ENCODE results near the gene ASTL.

The ASTL gene

DNA sequence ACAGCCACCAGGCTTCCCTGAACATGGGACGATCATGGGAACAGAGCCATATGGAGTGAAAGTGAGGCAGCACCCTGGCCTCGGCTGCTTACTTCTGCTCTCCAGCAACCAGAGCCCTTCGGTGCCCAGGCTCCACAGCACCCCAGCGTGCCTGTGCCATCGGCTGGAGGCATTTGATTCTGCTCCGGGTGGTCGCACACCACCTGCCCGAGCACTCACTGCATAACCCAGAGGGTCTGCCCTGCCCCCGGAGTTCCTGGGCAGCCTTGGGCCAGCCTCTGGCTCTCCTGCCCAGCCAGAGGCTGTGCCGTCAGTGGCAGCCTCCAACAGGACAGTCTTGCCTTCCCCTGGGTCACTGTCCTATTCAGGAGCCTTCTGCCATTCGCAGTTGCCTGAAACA, 3.9 kb downstream of the ASTL start:
- TF ChIP-seq, protein P1, sequence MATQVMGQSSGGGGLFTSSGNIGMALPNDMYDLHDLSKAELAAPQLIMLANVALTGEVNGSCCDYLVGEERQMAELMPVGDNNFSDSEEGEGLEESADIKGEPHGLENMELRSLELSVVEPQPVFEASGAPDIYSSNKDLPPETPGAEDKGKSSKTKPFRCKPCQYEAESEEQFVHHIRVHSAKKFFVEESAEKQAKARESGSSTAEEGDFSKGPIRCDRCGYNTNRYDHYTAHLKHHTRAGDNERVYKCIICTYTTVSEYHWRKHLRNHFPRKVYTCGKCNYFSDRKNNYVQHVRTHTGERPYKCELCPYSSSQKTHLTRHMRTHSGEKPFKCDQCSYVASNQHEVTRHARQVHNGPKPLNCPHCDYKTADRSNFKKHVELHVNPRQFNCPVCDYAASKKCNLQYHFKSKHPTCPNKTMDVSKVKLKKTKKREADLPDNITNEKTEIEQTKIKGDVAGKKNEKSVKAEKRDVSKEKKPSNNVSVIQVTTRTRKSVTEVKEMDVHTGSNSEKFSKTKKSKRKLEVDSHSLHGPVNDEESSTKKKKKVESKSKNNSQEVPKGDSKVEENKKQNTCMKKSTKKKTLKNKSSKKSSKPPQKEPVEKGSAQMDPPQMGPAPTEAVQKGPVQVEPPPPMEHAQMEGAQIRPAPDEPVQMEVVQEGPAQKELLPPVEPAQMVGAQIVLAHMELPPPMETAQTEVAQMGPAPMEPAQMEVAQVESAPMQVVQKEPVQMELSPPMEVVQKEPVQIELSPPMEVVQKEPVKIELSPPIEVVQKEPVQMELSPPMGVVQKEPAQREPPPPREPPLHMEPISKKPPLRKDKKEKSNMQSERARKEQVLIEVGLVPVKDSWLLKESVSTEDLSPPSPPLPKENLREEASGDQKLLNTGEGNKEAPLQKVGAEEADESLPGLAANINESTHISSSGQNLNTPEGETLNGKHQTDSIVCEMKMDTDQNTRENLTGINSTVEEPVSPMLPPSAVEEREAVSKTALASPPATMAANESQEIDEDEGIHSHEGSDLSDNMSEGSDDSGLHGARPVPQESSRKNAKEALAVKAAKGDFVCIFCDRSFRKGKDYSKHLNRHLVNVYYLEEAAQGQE (IDR thresholded peaks at IDR 0.05; ENCODE audit: insufficient replicate concordance, low read depth), result no peak
- TF ChIP-seq GABPA (IDR thresholded peaks at IDR 0.05; ENCODE audit: low read depth) (no peak), SPI1 (IDR thresholded peaks at IDR 0.05; ENCODE audit: borderline replicate concordance, low read depth) (no peak), POLR2AphosphoS5 (IDR thresholded peaks at IDR 0.05; ENCODE audit: low read depth) (no peak)
- TF ChIP-seq, protein P2, sequence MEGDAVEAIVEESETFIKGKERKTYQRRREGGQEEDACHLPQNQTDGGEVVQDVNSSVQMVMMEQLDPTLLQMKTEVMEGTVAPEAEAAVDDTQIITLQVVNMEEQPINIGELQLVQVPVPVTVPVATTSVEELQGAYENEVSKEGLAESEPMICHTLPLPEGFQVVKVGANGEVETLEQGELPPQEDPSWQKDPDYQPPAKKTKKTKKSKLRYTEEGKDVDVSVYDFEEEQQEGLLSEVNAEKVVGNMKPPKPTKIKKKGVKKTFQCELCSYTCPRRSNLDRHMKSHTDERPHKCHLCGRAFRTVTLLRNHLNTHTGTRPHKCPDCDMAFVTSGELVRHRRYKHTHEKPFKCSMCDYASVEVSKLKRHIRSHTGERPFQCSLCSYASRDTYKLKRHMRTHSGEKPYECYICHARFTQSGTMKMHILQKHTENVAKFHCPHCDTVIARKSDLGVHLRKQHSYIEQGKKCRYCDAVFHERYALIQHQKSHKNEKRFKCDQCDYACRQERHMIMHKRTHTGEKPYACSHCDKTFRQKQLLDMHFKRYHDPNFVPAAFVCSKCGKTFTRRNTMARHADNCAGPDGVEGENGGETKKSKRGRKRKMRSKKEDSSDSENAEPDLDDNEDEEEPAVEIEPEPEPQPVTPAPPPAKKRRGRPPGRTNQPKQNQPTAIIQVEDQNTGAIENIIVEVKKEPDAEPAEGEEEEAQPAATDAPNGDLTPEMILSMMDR (IDR thresholded peaks at IDR 0.05; ENCODE audit: insufficient read depth, low read length), result no peak
- no peak for DNase-seq (ENCODE audit: low read depth in 1 of 2, low spot score in 1 of 2)
- H3K4me3 ChIP-seq (replicated peaks; ENCODE audit: insufficient read depth, low read length), result no peak overlapping the region
- no peaks in the 10 kb centered on the region for H3K27me3 ChIP-seq (ENCODE audit: insufficient read depth, poor library complexity, severe bottlenecking)
- no peak overlapping the region for H3K27ac ChIP-seq (replicated peaks)

DNA sequence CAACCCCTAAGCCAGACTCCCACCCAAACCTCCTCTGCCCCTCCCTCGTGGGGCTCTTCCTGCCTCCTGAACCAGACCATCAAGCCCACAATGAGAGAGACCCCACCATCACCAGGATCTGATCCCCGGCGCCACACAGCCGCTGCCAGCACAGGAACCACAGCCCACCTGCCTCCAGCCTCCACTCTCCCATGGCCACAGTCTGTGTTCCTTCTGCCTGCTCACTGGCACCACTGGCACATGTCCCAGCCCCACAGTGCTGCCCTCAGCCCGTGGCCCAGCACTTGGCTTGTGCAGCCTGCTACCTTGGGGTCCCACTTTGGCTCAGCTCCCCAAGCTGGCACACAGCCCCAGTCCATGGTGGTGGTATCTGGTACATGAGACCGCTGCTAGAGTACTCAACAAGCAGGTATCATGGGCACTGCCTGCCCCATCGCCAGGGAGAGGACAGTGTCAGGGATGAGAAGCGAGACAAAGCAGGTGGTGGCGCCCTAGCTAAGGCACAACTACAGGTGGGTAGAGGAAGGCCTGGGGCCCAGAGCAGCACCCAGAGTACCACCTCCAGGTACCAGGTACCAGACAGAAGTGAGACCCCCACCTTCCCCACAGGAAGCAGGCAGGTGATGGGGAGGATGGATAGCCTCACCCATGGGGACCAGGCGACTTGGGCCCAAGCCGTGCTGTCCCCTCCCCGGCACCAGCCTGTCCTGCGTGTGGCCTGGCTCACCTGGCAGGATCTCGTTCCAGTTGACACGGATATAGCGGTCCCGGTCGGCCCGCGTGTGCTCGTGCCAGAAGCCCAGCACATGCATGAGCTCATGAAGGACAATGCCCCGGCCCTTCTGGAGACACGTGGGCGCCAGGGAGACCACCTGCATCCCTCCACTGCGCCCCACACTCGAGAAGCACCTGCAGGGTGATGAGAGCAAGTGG, 6.2 kb downstream of the ASTL start:
- Histone ChIP-seq H3K4me3 (replicated peaks; ENCODE audit: insufficient read depth, low read length) (no peak overlapping the region), H3K27me3 (ENCODE audit: insufficient read depth, poor library complexity, severe bottlenecking) (no peaks in the 10 kb centered on the region), H3K27ac (replicated peaks) (no peak overlapping the region)
- no peak for DNase-seq (ENCODE audit: low read depth in 1 of 2, low spot score in 1 of 2)
- no peak for TF ChIP-seq SPI1 (IDR thresholded peaks at IDR 0.05; ENCODE audit: borderline replicate concordance, low read depth)
- TF ChIP-seq GABPA (IDR thresholded peaks at IDR 0.05; ENCODE audit: low read depth), result no peak
- TF ChIP-seq, protein P1 (IDR thresholded peaks at IDR 0.05; ENCODE audit: insufficient replicate concordance, low read depth), result no peak
- no peak for TF ChIP-seq POLR2AphosphoS5 (IDR thresholded peaks at IDR 0.05; ENCODE audit: low read depth)
- TF ChIP-seq, protein P2 (IDR thresholded peaks at IDR 0.05; ENCODE audit: insufficient read depth, low read length), result no peak

DNA sequence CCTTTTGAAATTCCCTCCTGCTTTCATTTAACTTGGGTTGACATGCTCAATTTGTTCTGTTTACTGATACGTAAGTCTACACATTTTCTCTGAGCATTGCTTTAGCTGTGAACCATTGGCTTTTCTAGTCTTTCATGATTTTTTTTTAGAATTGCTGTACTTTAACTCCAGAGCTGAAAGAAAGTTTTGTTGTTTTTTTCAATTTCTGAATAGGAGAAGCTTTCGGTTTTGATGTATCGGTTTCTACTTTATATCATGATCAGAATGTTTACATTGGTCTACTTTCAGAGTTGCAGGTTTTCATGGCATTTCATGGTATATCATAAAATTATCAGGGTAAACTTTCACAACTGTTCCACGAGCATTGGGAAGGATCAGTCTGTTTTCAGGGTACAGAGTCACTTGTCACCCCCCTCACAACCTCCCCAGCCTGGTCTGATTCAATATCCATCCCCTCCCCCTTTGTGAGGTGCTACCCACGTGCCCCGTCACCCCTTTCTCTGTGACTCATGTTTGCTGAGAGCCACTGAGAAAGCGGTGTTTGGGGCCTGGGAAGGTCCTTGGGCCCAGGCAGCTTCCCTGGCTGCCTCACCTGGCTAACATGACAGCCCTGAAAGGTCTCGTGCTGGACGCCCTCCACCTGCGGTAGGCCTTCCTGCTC, 7.0 kb downstream of the ASTL start:
- TF ChIP-seq, protein P2 (IDR thresholded peaks at IDR 0.05; ENCODE audit: insufficient read depth, low read length), result no peak
- TF ChIP-seq, protein P1 (IDR thresholded peaks at IDR 0.05; ENCODE audit: insufficient replicate concordance, low read depth), result no peak
- H3K4me3 ChIP-seq (replicated peaks; ENCODE audit: insufficient read depth, low read length), result no peak overlapping the region
- no peak overlapping the region for H3K27ac ChIP-seq (replicated peaks)
- DNase-seq (ENCODE audit: low read depth in 1 of 2, low spot score in 1 of 2), result no peak
- H3K27me3 ChIP-seq (ENCODE audit: insufficient read depth, poor library complexity, severe bottlenecking), result no peaks in the 10 kb centered on the region

All from HL-60 (cell line).